Stimulated activated CD4-positive, alpha-beta T cell treated with anti-CD3 and anti-CD28 coated beads, Interleukin-4, amount 100 ng/mL, for 24 hours (primary cell): ENCODE results near the gene ARID1B.

Experiments used
- DNase-seq: peaks from one replicate; pipeline ENCODE4 v3.0.0-alpha.2; 2020

Gene ARID1B

GRCh38 chr6:156776840-156777576, at the start of gene ARID1B:
TSS of gene ARID1B (plus strand) at chr6:156777378. CDS start at chr6:156777681, 303 bp downstream.
- DNase-seq = peak; percentile 78

- DNase-seq = no peak
These were observed 49.3 kb upstream of the ARID1B start for GRCh38 chr6:156727715-156728385.

GRCh38 chr6:156729248-156729647, 47.9 kb upstream of the ARID1B start:
- DNase-seq = no peak

- no peak for DNase-seq
These were observed 45.8 kb upstream of the ARID1B start for GRCh38 chr6:156731396-156731795.

GRCh38 chr6:156735751-156736150, 41.4 kb upstream of the ARID1B start:
- DNase-seq = no peak

GRCh38 chr6:156740604-156741003, 36.6 kb upstream of the ARID1B start:
- DNase-seq = no peak

- no peak for DNase-seq
These were observed 35.7 kb upstream of the ARID1B start for GRCh38 chr6:156741287-156742073.

GRCh38 chr6:156747715-156748114, 29.5 kb upstream of the ARID1B start:
- DNase-seq = no peak

GRCh38 chr6:156748504-156748903, 28.7 kb upstream of the ARID1B start:
- no peak for DNase-seq

- no peak for DNase-seq
These were observed 24.4 kb upstream of the ARID1B start for GRCh38 chr6:156752666-156753301.

GRCh38 chr6:156756630-156757610, 20.3 kb upstream of the ARID1B start:
- DNase-seq = no peak

- no peak for DNase-seq
These were observed 19.3 kb upstream of the ARID1B start for GRCh38 chr6:156757849-156758248.

GRCh38 chr6:156760377-156760776, 16.8 kb upstream of the ARID1B start:
- no peak for DNase-seq

GRCh38 chr6:156762547-156762946, 14.6 kb upstream of the ARID1B start:
- DNase-seq = no peak

GRCh38 chr6:156765117-156765516, 12.1 kb upstream of the ARID1B start:
- DNase-seq = no peak

GRCh38 chr6:156767603-156768467, 9.3 kb upstream of the ARID1B start:
- DNase-seq = no peak

- no peak for DNase-seq
These were observed 6.1 kb upstream of the ARID1B start for GRCh38 chr6:156771047-156771446.

- DNase-seq = no peak
These were observed 5.4 kb upstream of the ARID1B start for GRCh38 chr6:156771761-156772160.

GRCh38 chr6:156773476-156773875, 3.7 kb upstream of the ARID1B start:
- DNase-seq = no peak

GRCh38 chr6:156773935-156774852, 3.0 kb upstream of the ARID1B start:
- no peak for DNase-seq
